GM12891 (cell line): ENCODE data around the gene SRRM2.

ENCODE experiments used
- POLR2A ChIP-seq: IDR thresholded peaks from 2 replicates; pipeline ENCODE4 v1.6.1; 2011; ENCODE audit warnings: low read depth, low read length, control low read depth
- SPI1 ChIP-seq: IDR thresholded peaks from 2 replicates; pipeline ENCODE4 v1.6.1; 2011; ENCODE audit warnings: low read depth, low read length, control low read depth

DNA sequence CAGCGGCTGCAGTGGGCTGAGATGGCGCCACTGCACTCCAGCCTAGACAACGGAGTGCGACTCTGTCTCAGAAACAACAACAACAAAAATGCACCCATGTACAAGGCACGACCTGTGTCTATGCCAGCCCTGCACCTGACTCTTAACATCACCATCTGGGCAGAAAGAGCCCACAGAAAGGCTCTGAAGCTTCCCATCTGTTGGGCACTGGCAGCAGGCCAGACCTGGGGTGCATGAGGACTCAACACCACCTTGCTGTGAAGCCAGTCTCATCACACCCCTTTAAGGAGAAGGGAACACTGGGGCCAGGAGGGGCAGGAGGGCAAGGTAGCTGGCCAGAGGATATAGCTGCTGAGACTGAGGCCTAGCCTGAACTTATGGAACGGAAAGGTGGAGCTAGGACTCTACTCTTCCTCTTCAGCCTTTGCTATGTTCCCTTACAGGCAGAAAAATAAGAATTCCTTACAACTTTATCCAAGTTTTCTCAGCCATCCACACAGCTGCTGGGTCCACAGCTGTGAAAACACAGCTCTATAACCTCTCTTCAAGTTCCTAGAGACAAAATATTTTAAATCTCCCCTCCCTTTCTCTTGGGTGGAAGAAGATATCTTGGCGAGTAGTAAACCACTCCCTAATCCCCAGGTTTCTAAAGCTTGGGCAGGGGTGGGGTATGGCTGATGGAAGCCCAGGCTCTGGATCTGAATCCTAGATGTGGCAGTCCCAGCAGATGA lies 21.9 kb downstream of the SRRM2 start:
- TF ChIP-seq POLR2A (no peak), SPI1 (no peak)
